HG02943 (cell line): Measurements from ENCODE around the gene ZNF664.

Experiments used
- ATAC-seq: cut with Tn5 transposase; IDR thresholded peaks from one replicate; pipeline ENCODE4 v1.9.1; 2021; ENCODE audit warnings: mild to moderate bottlenecking, low read depth, moderate library complexity; ENCODE audit not compliant: unreplicated experiment

The ZNF664 gene

DNA sequence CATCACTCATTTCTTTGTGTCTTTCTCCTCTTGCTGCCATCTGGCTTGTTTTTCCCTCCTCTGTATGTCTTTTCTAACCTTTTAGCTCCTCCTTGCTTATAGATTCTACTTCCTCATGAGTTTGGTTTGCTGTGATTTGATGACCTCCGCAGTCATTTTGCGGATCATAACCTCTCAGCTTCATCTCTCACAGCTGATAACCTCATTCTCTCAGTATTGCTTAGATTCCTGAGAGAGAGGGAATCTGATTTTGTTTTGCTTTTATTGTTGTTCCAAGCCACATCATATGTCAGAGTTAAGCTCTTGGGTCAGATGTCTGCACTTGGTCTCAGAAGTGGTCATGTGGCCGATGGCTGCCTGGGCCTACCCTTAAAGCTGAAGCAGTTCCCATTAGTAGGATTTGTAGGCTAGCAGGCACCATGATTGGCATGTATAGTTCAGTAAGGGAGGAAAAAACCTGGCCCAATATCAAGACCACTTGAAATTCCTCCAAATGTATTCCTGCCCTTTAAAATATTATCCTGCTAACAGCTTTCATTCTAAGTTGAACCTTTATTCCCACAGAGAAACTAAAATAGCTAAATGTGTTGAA is 13.5 kb downstream of the ZNF664 start:
- ATAC-seq, result no peak

DNA sequence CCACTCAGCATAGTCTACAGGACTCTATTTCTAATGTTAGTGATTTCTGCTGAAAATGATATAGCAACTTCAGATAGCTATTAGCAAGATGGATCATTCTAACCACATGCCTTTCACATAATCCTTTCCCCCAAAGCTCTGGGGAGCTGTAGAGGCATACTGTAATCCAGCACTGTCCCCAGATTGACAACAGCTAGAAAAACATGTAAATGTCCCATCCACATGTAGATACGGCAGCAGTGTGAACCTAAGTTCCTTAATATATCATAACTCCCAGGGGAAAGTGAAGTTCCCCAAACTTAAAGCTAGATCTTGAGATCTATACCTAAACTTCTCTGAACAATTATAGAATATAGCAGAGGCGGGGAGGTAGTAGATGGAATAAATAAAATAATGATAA is 14.0 kb downstream of the ZNF664 start:
- no peak for ATAC-seq

DNA sequence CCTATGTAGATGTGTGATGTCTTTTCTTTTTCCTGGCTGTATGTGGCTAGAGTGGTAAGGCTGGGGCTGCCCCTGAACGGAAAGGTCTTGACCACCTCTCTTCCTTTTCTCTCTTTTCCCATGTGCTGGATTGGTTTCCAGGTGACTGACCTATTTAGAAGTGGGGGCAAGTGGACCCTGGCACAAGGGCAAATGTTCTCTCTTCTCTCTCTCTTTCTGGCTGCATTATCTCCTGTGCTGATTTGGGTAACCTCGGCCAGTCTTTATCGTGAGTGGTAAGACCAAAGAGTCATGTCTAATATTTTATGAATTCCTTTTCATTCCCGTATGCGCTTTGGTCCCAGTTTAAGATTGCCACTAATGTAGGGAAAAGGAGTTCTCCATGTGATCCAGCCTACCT is 16.2 kb downstream of the ZNF664 start:
- ATAC-seq, result no peak

DNA sequence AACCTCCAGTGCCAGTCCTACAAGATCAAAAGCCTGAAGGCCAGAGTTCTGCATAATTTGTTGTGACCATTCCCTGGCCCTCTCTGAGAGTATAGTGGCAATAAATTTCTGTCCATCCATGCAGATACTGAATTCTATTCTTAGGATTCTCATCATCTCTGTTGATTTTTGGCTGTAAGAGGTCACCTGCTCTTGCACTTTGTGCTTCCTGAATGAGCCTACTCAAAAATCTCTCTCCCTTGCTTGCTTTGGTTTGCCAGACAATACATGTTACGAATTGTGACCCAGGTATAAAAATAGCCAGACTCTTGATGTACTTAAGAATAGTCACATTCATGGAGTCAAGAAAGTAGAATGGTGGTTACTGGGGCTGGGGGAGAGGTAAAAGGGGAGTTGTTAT is 16.7 kb downstream of the ZNF664 start:
- no peak for ATAC-seq

DNA sequence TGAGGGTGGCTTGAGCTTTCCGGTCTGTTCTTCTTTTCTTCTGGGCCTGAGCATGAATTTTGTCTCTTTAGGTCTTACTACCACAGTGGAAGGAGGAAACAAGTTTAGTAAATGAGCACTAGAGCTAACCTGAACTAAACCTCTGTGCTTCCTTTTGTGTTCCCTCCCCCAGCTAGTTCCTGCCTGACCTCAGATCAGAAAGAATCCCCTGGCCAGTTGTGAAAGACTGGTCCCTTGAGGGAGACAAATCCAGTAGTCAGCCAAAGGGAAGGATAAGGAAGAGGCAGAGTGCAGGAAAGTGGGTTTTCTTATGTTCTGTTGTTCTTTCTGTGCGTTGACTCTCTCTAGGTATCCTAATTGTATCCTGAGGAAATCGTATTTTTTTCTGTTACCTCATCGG is 17.5 kb downstream of the ZNF664 start:
- ATAC-seq, result no peak

DNA sequence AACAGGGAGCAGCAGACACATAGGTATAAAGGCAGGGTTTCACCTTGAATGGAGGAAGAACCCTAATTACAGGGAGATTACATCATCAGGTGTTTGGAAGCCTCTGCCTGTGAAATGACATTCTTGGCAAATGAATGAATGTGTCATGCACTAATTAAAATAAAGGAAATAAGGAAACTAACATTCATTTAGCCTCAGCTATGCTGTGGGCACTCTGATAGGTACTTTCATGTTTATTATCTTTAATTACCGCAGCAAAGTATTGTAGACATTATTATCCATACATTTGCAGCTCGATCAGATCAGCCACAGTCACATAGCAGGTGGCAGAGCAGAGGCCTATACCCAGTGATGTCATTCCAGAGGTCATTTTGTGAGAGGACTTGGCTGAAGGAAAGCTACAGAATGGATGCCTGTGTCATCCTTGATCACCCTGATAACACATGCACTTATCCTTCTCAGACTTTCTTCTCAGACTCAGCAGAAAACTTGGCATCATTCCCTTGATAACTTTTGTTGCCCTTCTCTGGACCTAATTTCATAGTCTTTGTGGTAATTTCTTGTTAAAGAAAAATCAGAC is 18.4 kb downstream of the ZNF664 start:
- ATAC-seq, result no peak

DNA sequence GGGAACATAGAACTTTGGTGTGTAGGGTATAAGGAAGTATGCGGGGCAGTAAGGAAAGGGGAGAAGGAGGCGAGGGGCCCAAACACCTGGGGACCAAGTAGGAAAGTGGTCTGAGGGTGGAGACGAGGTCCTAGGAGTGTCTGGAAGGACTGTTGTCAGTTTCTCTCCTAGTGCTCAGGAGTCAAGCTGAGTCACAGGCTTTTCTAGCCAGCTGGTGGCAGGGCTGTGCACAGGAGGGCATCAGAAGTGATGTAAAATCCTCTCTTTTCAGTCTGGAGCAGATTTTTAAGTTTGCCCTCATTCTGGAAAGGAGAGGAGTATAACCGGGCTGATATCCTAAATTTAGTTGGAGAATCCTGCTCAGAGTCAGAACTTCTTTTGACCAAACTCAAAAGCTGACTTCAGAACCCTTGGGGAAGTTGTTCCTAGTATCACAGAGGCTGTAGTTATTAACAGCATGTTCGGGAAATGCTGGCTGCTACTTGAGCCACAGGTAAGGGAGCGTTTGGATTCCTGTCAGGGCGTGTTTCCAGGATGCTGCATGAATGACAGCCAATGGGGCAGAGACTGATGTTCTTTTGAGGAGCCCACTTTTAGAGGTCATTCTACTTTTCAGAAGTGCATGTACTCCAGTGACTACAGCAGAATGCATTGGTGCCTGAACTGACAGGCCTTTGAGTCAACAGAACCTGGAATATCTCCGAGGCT is 19.3 kb downstream of the ZNF664 start:
- ATAC-seq, result no peak

DNA sequence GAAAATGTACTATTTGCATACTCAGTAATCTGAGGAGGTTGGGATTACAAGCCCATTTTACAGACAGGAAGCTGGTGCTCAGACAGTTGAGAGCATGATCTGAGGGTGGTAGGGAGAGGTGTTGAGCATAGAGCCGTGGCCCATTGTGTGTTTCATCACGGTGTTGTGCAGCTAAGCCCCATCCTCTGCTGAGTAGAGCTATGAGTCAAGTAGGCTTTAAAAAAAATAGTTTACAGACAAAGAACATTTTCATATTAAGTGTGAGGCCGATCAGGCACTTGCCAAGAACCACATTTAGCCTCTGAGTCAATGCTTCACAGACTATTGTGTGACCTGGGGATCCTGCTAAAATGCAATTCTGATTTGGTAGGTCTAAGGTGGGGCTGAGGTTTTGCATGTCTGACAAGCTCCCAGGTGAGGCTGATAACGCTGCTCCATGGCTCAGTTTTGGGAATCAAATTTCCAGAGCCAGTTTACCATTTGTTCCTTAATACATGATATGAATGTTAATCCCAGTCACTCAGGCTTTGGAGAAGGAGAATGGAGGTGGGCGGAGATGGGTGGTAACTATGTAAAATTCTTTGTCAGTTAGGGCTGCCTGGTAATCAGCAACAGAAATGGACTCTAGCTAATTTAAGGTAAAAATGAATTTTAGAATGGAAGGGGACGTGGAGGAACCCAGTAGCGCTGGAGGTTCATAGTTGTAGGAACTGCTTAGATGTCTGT is 22.2 kb downstream of the ZNF664 start:
- no peak for ATAC-seq

DNA sequence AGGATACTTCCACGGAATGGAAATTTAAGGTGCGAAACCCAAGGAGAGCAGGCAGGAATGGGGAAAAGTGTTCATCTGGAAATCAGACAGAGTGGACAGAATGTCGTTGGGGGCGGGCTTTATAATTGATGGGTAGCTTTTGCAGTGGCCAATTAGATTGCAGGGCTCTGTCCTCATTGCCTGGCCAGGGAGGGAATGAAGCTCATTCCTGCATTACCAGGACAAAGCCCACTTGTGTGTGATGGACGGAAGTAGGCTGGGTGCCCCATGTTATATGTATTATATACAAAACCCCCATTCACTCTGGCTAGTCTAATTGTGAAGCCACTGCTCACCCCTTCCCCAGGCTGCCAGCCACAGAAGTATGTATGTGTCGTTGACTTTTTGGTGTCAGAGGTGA is 23.6 kb downstream of the ZNF664 start:
- no peak for ATAC-seq

DNA sequence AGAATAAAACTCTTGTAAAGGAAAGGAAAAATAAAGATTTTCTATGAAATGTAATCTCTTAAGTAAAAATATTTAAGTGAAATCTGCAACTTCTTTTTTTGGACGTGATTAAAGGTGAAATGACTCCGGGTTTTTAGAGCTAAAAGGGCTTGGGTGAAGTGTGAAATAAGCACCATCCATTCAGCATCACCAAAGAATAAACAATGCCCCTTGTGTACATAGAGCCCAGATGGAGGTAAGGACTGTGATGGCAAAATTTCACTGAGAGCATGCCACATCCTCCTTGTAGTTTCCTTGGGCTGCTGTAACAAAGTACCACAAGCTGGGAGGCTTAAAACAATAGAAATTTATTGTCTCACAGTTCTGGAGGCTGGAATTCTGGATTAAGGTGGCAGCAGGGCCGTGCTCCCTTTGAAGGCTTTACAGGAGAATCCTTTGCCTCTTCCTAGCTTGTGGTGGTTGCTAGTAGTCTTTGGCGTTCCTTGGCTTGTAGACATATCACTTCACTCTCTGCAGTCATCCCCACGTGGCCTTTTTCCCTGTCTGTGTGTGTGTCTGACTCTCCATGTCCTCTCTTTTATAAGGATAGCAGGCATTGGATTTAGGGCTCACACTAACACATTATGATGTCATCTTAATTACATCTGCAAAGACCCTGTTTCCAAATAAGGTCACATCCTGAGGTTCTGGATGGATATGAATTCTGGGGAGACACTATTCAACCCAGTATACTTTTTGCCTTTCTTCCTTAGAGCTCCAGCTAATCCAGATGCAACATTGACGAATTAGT is 24.2 kb downstream of the ZNF664 start:
- ATAC-seq, result no peak

DNA sequence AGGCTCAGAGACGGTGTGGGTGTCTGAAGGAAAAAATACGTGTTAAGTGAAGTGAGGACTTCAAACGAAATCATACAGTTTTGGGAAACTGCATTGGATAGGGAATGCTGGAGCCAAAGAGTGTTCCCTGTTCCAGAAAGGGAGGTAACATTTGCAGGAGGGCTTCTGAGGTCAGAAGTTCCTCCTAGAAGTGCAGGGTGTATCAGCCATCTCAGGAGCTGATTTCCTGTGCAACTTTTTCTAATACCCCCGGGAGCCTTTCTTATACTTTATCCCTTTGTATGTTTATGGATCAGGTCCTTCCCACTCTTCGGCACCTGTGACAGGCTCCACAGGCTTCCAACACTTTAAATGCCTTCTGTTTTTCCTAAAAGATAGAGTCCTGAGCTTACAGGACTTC is 24.9 kb downstream of the ZNF664 start:
- no peak for ATAC-seq

DNA sequence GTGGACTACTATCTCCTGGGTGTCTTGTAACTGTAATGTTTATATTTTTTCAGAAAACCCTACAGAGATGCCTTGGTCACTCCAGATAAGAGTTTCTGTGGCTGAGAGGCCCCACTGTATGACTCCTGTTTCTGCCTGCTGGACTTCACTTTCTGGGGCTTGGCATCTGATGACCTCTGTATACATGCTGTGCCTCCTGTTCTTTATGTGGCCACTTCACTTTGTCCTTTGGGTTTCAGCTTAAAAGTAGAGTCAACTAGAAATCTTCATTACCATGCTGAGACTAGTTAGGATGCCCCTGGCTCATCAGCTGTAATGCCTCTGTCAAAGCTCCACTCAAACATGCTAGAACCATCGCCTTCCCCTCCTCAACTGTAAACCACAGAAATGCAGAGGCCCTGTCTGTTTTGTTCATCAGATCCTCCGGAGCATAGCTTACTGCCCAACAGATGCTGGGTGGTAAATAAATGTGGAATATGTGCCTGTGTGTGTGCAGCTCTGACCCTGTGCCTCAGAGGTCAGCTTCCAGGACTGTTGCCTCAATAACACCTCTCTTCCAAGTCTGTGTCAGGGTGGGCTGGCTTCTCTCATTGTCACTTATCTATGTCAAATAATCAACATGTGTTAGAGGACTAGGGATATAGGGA is 25.5 kb downstream of the ZNF664 start:
- no peak for ATAC-seq

DNA sequence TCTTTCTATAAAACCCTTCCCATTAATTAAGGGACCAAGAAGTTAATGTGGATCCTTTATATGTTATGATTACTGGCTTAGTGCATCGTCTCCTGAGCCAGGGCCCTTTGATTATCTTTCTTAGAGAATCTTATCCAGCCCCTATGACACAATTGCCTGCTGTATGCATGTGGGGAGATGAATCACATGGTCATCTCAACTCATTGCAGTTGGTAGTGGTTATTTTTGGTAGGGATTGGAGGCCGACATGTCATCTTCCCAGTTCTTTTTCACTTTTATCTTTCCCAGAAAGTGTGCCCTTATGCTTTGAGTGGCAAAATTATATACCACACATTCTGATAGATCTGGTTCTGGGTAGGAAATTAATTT is 26.0 kb downstream of the ZNF664 start:
- no peak for ATAC-seq

DNA sequence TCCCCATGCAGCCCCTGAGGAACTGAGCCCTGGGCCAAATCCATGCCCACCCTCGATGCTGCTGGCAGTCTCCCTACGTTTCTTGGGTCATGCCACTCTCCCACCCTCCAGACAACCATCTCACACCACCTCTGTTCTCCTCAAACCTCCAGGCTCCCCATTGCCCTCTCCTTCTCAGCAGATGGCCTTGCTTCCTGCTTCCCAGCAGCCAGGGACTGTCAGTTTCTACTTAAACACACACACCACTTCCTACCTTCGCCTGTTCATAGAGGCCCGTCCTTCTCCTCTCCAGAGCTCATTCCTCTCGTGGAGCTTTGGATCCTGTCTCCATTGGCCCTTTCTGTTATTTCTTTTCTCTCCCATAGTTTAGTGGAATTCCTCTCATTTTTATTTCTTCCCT is 27.1 kb downstream of the ZNF664 start:
- ATAC-seq, result no peak

DNA sequence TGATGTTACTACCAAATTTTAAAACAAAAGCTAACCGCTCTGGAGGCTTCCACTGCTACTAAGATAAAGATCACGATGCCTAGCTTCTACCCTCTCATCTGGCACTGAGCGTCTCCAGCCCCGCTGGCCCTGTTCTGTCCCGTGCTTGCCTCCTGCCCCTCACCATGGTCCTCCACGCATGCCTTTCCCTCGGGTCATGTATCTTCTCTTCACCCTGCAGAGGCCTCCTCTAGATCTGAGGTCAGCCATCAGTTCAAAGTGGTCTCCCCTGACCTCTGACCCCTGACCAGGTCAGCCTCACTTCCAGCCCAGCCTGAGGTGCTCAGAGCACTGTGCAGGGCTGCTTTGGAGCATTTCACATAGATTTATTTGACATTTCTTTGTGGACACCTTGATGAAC is 28.3 kb downstream of the ZNF664 start:
- ATAC-seq, result no peak

DNA sequence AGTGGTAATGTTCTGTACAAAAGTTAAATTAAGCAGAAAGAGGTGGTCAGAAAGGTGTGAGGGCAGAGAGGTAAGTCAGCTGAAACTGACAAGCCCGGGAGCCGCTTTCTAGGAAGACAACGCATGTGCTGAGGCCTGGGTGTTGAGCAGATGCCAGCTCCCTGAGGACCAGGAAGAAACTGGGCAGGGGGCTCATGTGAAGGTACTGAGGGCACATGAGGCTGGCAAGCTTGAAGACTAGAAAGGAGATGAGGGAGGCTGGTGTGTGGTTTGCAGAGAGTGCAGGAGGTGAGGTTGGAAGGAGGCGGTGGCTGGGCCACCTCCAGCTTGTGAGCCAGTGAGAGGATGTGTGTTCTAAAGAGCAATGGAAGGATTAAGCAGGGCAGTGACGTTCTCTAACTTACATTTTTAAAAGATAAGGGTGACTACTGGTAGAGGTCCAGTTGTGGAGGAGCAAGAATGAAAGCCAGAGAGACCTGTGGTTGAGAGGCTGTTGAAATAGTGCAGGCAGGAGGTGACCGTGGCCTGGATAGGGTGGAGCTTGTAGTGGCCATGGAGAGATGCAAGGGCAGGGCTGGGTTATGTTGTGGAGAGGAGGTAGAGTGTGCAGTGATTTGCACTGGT is 29.1 kb downstream of the ZNF664 start:
- no peak for ATAC-seq

DNA sequence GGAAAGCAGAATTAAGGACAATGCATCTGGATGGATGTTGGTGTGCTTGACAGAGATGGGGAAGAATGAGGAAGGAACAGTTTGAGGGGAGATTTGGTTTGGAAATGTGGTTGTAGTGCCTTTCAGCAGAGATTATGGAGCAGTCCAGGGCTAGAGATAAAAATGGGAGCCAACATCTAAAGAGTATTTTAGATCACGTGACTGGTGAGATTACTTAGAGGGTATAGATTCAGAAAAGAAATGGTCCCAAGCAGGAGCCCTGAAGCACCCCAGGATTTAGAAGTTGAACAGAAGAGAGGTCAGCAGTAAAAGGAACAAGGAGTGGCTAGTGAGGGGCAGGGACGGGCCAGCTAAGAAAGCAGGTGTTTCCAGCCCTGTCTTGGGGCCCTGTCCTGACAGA is 29.6 kb downstream of the ZNF664 start:
- no peak for ATAC-seq

DNA sequence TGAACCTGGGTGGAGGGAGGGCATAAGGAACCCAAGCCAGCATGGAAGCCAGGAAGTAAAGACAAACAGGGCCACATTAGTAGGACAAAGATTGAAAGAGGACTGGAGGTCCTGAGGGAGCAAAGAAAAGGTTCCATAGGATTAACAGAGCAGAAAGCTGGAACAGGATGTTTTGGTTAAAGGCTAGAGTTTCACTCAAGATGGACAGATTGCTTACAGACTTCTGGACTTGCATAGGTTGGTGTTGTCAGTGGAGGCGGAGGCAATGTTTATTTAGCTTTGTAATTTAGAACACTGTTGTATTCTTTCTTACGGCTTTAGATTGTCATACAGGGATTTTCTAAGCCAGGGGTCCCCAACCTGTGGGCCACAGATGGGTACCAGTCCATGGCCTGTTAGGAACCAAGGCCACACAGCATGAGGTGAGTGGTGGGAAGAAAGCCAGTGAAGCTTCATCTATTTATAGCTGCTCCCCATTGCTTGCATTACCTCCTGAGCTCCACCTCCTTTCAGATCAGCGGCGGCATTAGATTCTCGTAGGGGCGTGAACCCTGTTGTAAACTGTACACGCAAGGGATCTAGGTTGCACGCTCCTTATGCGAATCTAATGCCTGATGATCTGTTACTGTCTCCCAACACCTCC is 31.3 kb downstream of the ZNF664 start:
- ATAC-seq, result no peak

DNA sequence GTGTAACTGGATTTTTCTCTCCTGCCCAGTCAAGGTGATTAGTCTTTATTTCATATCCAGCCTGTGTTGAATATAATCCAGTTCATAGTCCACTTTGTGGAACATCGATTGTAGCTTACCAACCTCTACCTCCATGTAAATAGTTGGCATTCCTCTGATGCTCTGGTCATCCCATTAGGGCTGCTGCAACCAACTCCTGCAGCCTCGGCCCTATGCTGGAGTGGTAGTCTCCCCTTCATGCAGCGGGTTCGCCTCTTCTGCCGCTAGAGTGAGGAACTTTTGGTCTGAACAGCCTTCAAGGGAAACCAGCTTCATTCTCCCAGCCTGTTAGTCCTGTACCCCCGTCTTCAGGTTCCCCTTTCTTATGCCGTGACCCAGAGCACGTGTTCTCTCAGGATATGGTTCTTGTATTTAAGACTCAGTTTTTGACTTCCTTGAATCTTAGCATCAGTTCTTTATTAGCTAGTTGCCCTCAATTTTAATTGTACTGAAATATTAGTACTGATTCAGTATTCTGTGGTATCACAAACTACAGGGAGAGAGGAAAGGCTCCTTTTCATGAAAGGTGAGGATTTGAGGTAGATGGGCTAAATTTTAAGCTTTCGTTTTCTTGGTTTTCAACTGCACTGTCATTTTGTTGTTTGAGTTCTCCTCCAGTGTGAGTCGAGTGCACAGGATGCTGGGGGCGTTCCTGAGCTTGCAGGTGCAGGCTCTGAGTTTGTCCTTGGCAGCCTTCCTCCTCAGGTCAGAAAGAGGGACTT is 33.2 kb downstream of the ZNF664 start:
- no peak for ATAC-seq
